ENCODE measurements around the gene SSBP3. TPM values are rescaled to one million over a fixed set of nuclear protein-coding genes. Genes with fewer than 3 reads are reported as not detected.

The SSBP3 gene
- total and polyA plus RNA-seq, 9 of the 15 experiments (the other 6 are each of a cell fraction or from before 2014, with no cell fraction given) = 8.7 to 108 (median 33.8) TPM

DNA sequence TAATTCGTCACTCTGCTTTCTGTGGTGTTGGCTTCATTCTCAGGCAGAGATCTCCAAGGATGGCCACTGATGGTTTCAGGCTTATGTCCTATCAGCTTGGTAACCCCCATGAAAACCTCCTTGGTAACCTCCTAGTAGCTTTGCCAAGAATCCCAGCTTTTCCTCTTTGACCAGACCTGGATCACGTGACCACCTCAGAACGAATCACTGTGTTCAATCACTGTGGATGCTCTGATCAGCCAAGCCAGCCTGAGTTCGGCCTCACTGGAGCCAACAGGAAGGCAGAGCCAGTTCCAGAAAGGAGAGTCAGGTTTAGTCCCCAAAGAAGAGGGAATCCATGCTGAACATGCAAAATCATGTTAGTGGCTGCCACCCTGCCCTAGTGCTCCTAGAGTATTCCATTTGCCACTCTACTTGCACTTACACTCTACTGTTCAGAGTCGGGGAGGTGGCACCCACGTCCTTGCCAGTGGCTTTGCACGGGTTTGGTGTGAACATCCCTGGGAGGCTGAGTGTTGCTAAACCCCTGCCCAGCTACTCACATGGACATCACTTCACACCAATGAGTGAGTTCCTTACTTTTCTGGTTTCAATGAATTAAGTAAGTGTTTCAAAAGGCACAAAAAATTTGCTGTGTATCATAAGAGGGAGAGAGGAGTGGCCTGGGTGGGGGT is 33.5 kb upstream of the SSBP3 start (continued):
- TF ChIP-seq, protein P1, sequence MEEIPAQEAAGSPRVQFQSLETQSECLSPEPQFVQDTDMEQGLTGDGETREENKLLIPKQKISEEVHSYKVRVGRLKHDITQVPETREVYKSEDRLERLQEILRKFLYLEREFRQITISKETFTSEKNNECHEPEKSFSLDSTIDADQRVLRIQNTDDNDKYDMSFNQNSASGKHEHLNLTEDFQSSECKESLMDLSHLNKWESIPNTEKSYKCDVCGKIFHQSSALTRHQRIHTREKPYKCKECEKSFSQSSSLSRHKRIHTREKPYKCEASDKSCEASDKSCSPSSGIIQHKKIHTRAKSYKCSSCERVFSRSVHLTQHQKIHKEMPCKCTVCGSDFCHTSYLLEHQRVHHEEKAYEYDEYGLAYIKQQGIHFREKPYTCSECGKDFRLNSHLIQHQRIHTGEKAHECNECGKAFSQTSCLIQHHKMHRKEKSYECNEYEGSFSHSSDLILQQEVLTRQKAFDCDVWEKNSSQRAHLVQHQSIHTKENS (CRISPR knock-in tag; IDR thresholded peaks at IDR 0.05) = no peak
- TF ChIP-seq MLX (CRISPR knock-in tag; conservative IDR thresholded peaks at IDR 0.05) = no peak
- no peak for TF ChIP-seq ZMIZ1 (IDR thresholded peaks at IDR 0.05; ENCODE audit: low read depth in 2 of 2, low read length in 2 of 2)
- TF ChIP-seq ZNF717 (CRISPR knock-in tag; IDR thresholded peaks at IDR 0.05) = no peak
- TF ChIP-seq DIDO1 (tag; IDR thresholded peaks at IDR 0.05; ENCODE audit: low read depth) = no peak
- no peak for TF ChIP-seq MITF (IDR thresholded peaks at IDR 0.05)
- no peak for TF ChIP-seq DMBX1 (CRISPR knock-in tag; IDR thresholded peaks at IDR 0.05; ENCODE audit: borderline replicate concordance)
- no peak for TF ChIP-seq KHSRP (IDR thresholded peaks at IDR 0.05)
- TF ChIP-seq TCF7 (IDR thresholded peaks at IDR 0.05; ENCODE audit: borderline replicate concordance) = no peak
- TF ChIP-seq ZSCAN32 (CRISPR knock-in tag; IDR thresholded peaks at IDR 0.05) = no peak
- TF ChIP-seq RBFOX2 (IDR thresholded peaks at IDR 0.05; ENCODE audit: low read depth, low read length) = no peak
- no peak for TF ChIP-seq ZZZ3 (IDR thresholded peaks at IDR 0.05)
- no peak for TF ChIP-seq ZFPM2 (CRISPR knock-in tag; IDR thresholded peaks at IDR 0.05)
- peak; percentile 71 for TF ChIP-seq CBFA2T2 (conservative IDR thresholded peaks at IDR 0.05)
- no peak for TF ChIP-seq ZNF695 (CRISPR knock-in tag; IDR thresholded peaks at IDR 0.05)
- TF ChIP-seq BCLAF1 (IDR thresholded peaks at IDR 0.05; ENCODE audit: borderline replicate concordance in 1 of 2, control insufficient read depth in 1 of 2, low read depth in 2 of 2, low read length in 1 of 2) = no peak
- TF ChIP-seq BDP1 (IDR thresholded peaks at IDR 0.05; ENCODE audit: insufficient read depth, insufficient read length) = no peak
- no peak for TF ChIP-seq STAT5A (IDR thresholded peaks at IDR 0.05; ENCODE audit: borderline replicate concordance, low read length)
